ENCODE results near the gene PREB. TPM values are rescaled to one million over a fixed set of nuclear protein-coding genes. Genes with fewer than 3 reads are reported as not detected.
A peak's percentile ranks its signal among the peaks of the same experiment; 100 is the strongest.

The PREB gene
- total and polyA plus RNA-seq, 2 of the 13 experiments (the other 11 are each of a cell fraction or from before 2014, with no cell fraction given), result 112 to 192 TPM

- H4K20me1 ChIP-seq (ENCODE audit: insufficient read depth, low read length), result no peaks in the 10 kb centered on the region
- FAIRE-seq (peak; percentile 95), DNase-seq (ENCODE audit: low spot score) (peak; percentile 97), ATAC-seq (peak; percentile 64)
- H3K9me3 ChIP-seq (ENCODE audit: low read length), result no peaks in the 10 kb centered on the region
- H3K4me1 ChIP-seq (ENCODE audit: insufficient read depth, low read length), result peaks cover 62% of the 10 kb centered on the region
- peak overlapping the region; percentile 33 to 61 (median 35); a peak in 5 of 6 replicates for H3K4me3 ChIP-seq (replicated peaks in 1 of 3; ENCODE audit: insufficient read depth in 1 of 3, low read depth in 2 of 3, low read length in 3 of 3)
- ChIA-PET POLR2A (interaction anchor here (0.6 to 4.5 kb wide), 25 partner anchors 9 to 197 kb away, joined by 3 to 40 read pairs (median 4); partner anchors contain the start of genes ABHD1, AGBL5, EMILIN1 and KHK), CTCF (ENCODE audit: low intra/inter-chr PET ratio, low total read pairs) (interaction anchor here (1.6 kb wide), 1 partner anchor 184 kb away, joined by 5 read pairs; no protein-coding TSS in a partner anchor)
- no peaks in the 10 kb centered on the region for H3K27me3 ChIP-seq (ENCODE audit: control insufficient read depth in 1 of 2, insufficient read depth in 2 of 2, low read length in 2 of 2)
- H3K9ac ChIP-seq (ENCODE audit: insufficient read depth, low read depth, low read length), result peak overlapping the region; percentile 79
- no peak overlapping the region for H2AFZ ChIP-seq (ENCODE audit: low read length)
- H3K4me2 ChIP-seq (ENCODE audit: low read depth, low read length), result peak overlapping the region; percentile 96
- H3K27ac ChIP-seq (ENCODE audit: extremely low read length, insufficient read depth, low read length), result peak overlapping the region; percentile 97
- no TSS peak for BruUV-seq (replicated peaks)
- in situ Hi-C loops (cut with HindIII; ENCODE audit: extremely low pct_ligation_motif_present, low pct_unique_long_range_greater_than_20kb) (loop anchor here (5.0 kb wide), 2 partner anchors 101 to 186 kb away; partner anchors contain the start of gene TRIM54), intact Hi-C loops (cut with micrococcal nuclease; ENCODE audit: unreplicated experiment) (loop anchor here (5.0 kb wide), 2 partner anchors 116 to 196 kb away; partner anchors contain the start of genes ATRAID and SLC5A6)
- H3K36me3 ChIP-seq (replicated peaks in 1 of 2; ENCODE audit: control insufficient read depth in 1 of 2, insufficient read depth in 2 of 2, low read length in 2 of 2), result peaks cover 4 to 42% of the 10 kb centered on the region in 2 experiments
- H3K79me2 ChIP-seq (ENCODE audit: insufficient read depth, low read length), result peaks cover 25% of the 10 kb centered on the region
- WGBS (ENCODE audit: low lambda C conversion rate), result 16% methylated on average over 16 of the region's 18 CpGs
- TF ChIP-seq DMAP1 (CRISPR knock-in tag; IDR thresholded peaks at IDR 0.05) (peak; percentile 94), HNRNPUL1 (IDR thresholded peaks at IDR 0.05; ENCODE audit: low read depth, low read length) (no peak), ZNF577 (CRISPR knock-in tag; IDR thresholded peaks at IDR 0.05; ENCODE audit: borderline replicate concordance, low read depth) (no peak), ZNF839 (CRISPR knock-in tag; IDR thresholded peaks at IDR 0.05; ENCODE audit: borderline replicate concordance) (peak; percentile 23; the same call in 1 of the 2 replicates), SMYD3 (CRISPR knock-in tag; IDR thresholded peaks at IDR 0.05) (peak; percentile 64)
- TF ChIP-seq, protein P1, sequence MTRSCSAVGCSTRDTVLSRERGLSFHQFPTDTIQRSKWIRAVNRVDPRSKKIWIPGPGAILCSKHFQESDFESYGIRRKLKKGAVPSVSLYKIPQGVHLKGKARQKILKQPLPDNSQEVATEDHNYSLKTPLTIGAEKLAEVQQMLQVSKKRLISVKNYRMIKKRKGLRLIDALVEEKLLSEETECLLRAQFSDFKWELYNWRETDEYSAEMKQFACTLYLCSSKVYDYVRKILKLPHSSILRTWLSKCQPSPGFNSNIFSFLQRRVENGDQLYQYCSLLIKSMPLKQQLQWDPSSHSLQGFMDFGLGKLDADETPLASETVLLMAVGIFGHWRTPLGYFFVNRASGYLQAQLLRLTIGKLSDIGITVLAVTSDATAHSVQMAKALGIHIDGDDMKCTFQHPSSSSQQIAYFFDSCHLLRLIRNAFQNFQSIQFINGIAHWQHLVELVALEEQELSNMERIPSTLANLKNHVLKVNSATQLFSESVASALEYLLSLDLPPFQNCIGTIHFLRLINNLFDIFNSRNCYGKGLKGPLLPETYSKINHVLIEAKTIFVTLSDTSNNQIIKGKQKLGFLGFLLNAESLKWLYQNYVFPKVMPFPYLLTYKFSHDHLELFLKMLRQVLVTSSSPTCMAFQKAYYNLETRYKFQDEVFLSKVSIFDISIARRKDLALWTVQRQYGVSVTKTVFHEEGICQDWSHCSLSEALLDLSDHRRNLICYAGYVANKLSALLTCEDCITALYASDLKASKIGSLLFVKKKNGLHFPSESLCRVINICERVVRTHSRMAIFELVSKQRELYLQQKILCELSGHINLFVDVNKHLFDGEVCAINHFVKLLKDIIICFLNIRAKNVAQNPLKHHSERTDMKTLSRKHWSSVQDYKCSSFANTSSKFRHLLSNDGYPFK (CRISPR knock-in tag; IDR thresholded peaks at IDR 0.05; ENCODE audit: borderline replicate concordance), result peak; percentile 66
- TF ChIP-seq, protein P2, sequence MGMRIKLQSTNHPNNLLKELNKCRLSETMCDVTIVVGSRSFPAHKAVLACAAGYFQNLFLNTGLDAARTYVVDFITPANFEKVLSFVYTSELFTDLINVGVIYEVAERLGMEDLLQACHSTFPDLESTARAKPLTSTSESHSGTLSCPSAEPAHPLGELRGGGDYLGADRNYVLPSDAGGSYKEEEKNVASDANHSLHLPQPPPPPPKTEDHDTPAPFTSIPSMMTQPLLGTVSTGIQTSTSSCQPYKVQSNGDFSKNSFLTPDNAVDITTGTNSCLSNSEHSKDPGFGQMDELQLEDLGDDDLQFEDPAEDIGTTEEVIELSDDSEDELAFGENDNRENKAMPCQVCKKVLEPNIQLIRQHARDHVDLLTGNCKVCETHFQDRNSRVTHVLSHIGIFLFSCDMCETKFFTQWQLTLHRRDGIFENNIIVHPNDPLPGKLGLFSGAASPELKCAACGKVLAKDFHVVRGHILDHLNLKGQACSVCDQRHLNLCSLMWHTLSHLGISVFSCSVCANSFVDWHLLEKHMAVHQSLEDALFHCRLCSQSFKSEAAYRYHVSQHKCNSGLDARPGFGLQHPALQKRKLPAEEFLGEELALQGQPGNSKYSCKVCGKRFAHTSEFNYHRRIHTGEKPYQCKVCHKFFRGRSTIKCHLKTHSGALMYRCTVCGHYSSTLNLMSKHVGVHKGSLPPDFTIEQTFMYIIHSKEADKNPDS (CRISPR knock-in tag; IDR thresholded peaks at IDR 0.05), result peak; percentile 94
- TF ChIP-seq, protein P3, sequence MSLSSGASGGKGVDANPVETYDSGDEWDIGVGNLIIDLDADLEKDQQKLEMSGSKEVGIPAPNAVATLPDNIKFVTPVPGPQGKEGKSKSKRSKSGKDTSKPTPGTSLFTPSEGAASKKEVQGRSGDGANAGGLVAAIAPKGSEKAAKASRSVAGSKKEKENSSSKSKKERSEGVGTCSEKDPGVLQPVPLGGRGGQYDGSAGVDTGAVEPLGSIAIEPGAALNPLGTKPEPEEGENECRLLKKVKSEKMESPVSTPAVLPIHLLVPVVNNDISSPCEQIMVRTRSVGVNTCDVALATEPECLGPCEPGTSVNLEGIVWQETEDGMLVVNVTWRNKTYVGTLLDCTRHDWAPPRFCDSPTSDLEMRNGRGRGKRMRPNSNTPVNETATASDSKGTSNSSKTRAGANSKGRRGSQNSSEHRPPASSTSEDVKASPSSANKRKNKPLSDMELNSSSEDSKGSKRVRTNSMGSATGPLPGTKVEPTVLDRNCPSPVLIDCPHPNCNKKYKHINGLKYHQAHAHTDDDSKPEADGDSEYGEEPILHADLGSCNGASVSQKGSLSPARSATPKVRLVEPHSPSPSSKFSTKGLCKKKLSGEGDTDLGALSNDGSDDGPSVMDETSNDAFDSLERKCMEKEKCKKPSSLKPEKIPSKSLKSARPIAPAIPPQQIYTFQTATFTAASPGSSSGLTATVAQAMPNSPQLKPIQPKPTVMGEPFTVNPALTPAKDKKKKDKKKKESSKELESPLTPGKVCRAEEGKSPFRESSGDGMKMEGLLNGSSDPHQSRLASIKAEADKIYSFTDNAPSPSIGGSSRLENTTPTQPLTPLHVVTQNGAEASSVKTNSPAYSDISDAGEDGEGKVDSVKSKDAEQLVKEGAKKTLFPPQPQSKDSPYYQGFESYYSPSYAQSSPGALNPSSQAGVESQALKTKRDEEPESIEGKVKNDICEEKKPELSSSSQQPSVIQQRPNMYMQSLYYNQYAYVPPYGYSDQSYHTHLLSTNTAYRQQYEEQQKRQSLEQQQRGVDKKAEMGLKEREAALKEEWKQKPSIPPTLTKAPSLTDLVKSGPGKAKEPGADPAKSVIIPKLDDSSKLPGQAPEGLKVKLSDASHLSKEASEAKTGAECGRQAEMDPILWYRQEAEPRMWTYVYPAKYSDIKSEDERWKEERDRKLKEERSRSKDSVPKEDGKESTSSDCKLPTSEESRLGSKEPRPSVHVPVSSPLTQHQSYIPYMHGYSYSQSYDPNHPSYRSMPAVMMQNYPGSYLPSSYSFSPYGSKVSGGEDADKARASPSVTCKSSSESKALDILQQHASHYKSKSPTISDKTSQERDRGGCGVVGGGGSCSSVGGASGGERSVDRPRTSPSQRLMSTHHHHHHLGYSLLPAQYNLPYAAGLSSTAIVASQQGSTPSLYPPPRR (CRISPR knock-in tag; IDR thresholded peaks at IDR 0.05; ENCODE audit: borderline replicate concordance), result peak; percentile 87
- TF ChIP-seq, protein P4, sequence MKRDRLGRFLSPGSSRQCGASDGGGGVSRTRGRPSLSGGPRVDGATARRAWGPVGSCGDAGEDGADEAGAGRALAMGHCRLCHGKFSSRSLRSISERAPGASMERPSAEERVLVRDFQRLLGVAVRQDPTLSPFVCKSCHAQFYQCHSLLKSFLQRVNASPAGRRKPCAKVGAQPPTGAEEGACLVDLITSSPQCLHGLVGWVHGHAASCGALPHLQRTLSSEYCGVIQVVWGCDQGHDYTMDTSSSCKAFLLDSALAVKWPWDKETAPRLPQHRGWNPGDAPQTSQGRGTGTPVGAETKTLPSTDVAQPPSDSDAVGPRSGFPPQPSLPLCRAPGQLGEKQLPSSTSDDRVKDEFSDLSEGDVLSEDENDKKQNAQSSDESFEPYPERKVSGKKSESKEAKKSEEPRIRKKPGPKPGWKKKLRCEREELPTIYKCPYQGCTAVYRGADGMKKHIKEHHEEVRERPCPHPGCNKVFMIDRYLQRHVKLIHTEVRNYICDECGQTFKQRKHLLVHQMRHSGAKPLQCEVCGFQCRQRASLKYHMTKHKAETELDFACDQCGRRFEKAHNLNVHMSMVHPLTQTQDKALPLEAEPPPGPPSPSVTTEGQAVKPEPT (CRISPR knock-in tag; IDR thresholded peaks at IDR 0.05; ENCODE audit: low read depth), result no peak
Measured at GRCh38 chr2:27095745-27096651, 38.4 kb downstream of the PREB start.

Measured in HepG2 (cell line).